HepG2 (cell line): Measurements from ENCODE around the gene LRRC10B. TPM values are rescaled to one million over a fixed set of nuclear protein-coding genes. Genes with fewer than 3 reads are reported as not detected.
A peak's percentile ranks its signal among the peaks of the same experiment; 100 is the strongest.

Experiments
- CAMTA2 ChIP-seq: sonication (generic); formaldehyde crosslinking; IDR thresholded peaks from 2 replicates; pipeline ENCODE4 v1.4.0; 2020; ENCODE audit warnings: mild to moderate bottlenecking, missing genetic modification reagents, borderline replicate concordance
- ELF1 ChIP-seq: sonication (generic); formaldehyde crosslinking; IDR thresholded peaks from 2 replicates; pipeline ENCODE4 v1.4.0; 2020; ENCODE audit warnings: missing genetic modification reagents
- ZBTB1 ChIP-seq: sonication (generic); formaldehyde crosslinking; IDR thresholded peaks from 2 replicates; pipeline ENCODE4 v1.4.0; 2020; ENCODE audit warnings: missing genetic modification reagents, borderline replicate concordance
- ZKSCAN1 ChIP-seq: fragments of 150-350 bp; IDR thresholded peaks from 2 replicates; pipeline ENCODE4 v1.6.1; 2014; ENCODE audit warnings: low read length
- ZNF329 ChIP-seq: sonication (generic); formaldehyde crosslinking; IDR thresholded peaks from 2 replicates; pipeline ENCODE4 v1.9.0; 2021; ENCODE audit warnings: low read depth, mild to moderate bottlenecking, missing genetic modification reagents
- ZNF367 ChIP-seq: sonication (generic); formaldehyde crosslinking; IDR thresholded peaks from 2 replicates; pipeline ENCODE4 v1.4.0; 2020; ENCODE audit warnings: missing genetic modification reagents, borderline replicate concordance
- ZNF496 ChIP-seq: sonication (generic); formaldehyde crosslinking; IDR thresholded peaks from 2 replicates; pipeline ENCODE4 v1.8.1; 2023; ENCODE audit warnings: mild to moderate bottlenecking, moderate library complexity, missing genetic modification reagents; ENCODE audit not compliant: insufficient replicate concordance
- ZNF605 ChIP-seq: sonication (generic); formaldehyde crosslinking; IDR thresholded peaks from 2 replicates; pipeline ENCODE4 v1.8.0; 2022; ENCODE audit warnings: mild to moderate bottlenecking, missing genetic modification reagents
- polyA plus RNA-seq, 8 experiments: library from polyadenylated mRNA; depleted of rRNA in 3 of 8; stranded (reverse) in 7 of 8; unstranded in 1 of 8; fragments of >200 nt; fragmentation: Illumina TruSeq in 4 of 8; extraction: Trizol in 4 of 8; gene quantifications; 2 replicates each; pipeline versions ENCODE4 v1.2.1 to v1.2.3, GENCODE V29; 2011 to 2016; ENCODE audit warnings: low read depth in 4 of 8, missing spikeins in 1 of 8, mixed read lengths in 1 of 8; ENCODE audit not compliant: insufficient read depth in 1 of 8
- total RNA-seq, 5 experiments: library from RNA; depleted of rRNA; stranded (reverse); fragments of >200 nt; fragmentation: Illumina TruSeq; extraction: Trizol; gene quantifications; 2 replicates each; pipeline ENCODE4 v1.2.3, GENCODE V29; 2016; ENCODE audit warnings: low read depth in 1 of 5
- TF ChIP-seq, protein P1 (sequence below): sonication (generic); formaldehyde crosslinking; IDR thresholded peaks from 2 replicates; pipeline ENCODE4 v1.4.0; 2020; ENCODE audit warnings: mild to moderate bottlenecking, missing genetic modification reagents
- TF ChIP-seq, protein P2 (sequence below): sonication (generic); formaldehyde crosslinking; IDR thresholded peaks from 2 replicates; pipeline ENCODE4 v1.4.0; 2020; ENCODE audit warnings: low read depth, mild to moderate bottlenecking, missing genetic modification reagents
- TF ChIP-seq, protein P3 (sequence below): sonication (generic); formaldehyde crosslinking; IDR thresholded peaks from 2 replicates; pipeline ENCODE4 v1.4.0; 2020; ENCODE audit warnings: missing genetic modification reagents
- TF ChIP-seq, protein P4 (sequence below): sonication (generic); formaldehyde crosslinking; IDR thresholded peaks from 2 replicates; pipeline ENCODE4 v1.4.0; 2020; ENCODE audit warnings: missing genetic modification reagents

The LRRC10B gene
- total and polyA plus RNA-seq, 2 of the 13 experiments (the other 11 are each of a cell fraction or from before 2014, with no cell fraction given): not detected

DNA sequence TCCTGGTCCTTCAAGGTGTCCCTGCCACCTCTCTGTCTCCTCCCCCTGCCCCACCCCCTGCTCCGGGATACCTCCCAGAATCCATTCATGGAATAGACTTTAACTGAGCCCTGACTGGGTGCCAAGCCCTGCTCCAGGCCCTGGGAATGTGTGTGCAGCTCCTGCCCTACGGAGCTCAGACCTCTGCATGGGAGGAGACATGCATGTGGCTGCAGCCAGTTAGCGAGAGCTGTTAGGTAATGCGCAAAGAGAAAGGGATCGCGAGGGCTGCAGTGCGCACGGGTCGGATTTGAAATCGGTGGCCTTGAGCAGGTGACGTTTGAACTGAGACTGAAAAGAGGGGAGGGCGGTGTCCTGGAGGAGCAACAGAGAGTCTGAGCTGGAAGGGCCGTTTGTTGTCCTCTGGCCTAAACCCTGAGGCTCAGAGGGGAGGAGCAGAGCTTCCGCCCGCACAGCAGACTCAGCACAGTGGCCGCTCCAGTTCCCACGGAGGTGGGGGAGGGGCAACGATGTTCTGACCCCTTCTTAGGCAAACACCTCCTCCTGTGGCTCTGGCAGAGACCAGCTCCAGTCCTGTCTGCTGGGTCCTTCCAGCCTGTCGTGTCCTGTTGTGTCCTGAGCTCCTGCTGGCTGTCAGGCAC is 19.8 kb upstream of the LRRC10B start (continued):
- TF ChIP-seq, protein P1, sequence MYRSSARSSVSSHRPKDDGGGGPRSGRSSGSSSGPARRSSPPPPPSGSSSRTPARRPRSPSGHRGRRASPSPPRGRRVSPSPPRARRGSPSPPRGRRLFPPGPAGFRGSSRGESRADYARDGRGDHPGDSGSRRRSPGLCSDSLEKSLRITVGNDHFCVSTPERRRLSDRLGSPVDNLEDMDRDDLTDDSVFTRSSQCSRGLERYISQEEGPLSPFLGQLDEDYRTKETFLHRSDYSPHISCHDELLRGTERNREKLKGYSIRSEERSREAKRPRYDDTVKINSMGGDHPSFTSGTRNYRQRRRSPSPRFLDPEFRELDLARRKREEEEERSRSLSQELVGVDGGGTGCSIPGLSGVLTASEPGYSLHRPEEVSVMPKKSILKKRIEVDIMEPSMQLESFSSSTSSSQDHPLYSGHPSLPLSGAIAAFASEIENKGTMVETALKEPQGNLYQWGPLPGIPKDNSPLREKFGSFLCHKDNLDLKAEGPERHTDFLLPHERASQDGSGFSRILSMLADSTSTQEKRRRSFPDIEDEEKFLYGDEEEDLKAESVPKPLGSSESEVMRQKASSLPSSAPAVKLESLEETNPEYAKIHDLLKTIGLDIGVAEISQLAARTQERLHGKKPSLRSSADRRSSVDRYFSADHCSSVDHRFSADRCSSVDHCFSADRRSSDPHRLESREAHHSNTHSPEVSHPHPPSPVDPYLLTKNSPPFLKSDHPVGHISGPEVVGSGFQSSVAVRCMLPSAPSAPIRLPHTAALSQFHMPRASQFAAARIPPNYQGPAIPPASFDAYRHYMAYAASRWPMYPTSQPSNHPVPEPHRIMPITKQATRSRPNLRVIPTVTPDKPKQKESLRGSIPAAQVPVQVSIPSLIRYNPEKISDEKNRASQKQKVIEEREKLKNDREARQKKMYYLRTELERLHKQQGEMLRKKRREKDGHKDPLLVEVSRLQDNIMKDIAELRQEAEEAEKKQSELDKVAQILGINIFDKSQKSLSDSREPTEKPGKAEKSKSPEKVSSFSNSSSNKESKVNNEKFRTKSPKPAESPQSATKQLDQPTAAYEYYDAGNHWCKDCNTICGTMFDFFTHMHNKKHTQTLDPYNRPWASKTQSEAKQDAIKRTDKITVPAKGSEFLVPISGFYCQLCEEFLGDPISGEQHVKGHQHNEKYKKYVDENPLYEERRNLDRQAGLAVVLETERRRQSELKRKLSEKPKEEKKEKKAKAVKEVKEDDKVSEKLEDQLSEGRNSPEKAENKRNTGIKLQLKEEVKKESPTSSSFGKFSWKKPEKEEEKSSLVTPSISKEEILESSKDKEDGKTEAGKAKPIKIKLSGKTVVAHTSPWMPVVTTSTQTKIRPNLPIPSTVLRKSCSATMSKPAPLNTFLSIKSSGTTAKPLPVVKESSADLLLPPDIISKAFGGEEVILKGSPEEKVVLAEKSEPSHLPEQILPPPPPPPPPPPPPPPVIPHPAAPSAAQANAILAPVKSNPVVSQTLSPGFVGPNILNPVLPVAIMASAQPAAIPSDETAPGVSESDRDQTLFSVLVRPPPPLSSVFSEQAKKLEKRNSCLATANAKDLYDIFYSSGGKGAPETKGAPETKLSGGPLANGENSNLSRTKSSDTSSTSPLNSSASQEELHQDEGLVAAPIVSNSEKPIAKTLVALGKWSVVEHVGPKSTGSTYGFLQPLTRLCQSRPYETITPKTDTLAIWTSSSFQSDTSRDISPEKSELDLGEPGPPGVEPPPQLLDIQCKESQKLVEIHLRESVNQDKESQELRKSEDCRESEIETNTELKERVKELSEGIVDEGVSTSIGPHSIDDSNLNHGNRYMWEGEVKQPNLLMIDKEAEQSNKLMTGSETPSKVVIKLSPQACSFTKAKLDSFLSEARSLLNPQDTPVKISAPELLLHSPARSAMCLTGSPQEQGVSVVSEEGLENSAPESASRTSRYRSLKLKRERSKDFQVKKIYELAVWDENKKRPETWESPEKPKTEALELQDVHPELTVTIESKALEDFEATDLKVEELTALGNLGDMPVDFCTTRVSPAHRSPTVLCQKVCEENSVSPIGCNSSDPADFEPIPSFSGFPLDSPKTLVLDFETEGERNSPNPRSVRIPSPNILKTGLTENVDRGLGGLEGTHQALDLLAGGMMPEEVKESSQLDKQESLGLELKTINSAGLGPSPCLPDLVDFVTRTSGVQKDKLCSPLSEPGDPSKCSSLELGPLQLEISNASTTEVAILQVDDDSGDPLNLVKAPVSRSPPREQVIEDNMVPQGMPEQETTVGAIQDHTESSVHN (CRISPR knock-in tag): no peak
- TF ChIP-seq ZKSCAN1 (no peak), ELF1 (CRISPR knock-in tag) (no peak), ZNF605 (CRISPR knock-in tag) (peak; percentile 79), ZNF329 (CRISPR knock-in tag) (no peak), CAMTA2 (no peak), ZNF367 (CRISPR knock-in tag) (no peak), ZBTB1 (CRISPR knock-in tag) (no peak), ZNF496 (CRISPR knock-in tag) (no peak)
- TF ChIP-seq, protein P2, sequence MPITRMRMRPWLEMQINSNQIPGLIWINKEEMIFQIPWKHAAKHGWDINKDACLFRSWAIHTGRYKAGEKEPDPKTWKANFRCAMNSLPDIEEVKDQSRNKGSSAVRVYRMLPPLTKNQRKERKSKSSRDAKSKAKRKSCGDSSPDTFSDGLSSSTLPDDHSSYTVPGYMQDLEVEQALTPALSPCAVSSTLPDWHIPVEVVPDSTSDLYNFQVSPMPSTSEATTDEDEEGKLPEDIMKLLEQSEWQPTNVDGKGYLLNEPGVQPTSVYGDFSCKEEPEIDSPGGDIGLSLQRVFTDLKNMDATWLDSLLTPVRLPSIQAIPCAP (CRISPR knock-in tag): no peak
- TF ChIP-seq, protein P3, sequence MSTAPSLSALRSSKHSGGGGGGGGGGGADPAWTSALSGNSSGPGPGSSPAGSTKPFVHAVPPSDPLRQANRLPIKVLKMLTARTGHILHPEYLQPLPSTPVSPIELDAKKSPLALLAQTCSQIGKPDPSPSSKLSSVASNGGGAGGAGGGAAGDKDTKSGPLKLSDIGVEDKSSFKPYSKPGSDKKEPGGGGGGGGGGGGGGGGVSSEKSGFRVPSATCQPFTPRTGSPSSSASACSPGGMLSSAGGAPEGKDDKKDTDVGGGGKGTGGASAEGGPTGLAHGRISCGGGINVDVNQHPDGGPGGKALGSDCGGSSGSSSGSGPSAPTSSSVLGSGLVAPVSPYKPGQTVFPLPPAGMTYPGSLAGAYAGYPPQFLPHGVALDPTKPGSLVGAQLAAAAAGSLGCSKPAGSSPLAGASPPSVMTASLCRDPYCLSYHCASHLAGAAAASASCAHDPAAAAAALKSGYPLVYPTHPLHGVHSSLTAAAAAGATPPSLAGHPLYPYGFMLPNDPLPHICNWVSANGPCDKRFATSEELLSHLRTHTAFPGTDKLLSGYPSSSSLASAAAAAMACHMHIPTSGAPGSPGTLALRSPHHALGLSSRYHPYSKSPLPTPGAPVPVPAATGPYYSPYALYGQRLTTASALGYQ: no peak
- TF ChIP-seq, protein P4, sequence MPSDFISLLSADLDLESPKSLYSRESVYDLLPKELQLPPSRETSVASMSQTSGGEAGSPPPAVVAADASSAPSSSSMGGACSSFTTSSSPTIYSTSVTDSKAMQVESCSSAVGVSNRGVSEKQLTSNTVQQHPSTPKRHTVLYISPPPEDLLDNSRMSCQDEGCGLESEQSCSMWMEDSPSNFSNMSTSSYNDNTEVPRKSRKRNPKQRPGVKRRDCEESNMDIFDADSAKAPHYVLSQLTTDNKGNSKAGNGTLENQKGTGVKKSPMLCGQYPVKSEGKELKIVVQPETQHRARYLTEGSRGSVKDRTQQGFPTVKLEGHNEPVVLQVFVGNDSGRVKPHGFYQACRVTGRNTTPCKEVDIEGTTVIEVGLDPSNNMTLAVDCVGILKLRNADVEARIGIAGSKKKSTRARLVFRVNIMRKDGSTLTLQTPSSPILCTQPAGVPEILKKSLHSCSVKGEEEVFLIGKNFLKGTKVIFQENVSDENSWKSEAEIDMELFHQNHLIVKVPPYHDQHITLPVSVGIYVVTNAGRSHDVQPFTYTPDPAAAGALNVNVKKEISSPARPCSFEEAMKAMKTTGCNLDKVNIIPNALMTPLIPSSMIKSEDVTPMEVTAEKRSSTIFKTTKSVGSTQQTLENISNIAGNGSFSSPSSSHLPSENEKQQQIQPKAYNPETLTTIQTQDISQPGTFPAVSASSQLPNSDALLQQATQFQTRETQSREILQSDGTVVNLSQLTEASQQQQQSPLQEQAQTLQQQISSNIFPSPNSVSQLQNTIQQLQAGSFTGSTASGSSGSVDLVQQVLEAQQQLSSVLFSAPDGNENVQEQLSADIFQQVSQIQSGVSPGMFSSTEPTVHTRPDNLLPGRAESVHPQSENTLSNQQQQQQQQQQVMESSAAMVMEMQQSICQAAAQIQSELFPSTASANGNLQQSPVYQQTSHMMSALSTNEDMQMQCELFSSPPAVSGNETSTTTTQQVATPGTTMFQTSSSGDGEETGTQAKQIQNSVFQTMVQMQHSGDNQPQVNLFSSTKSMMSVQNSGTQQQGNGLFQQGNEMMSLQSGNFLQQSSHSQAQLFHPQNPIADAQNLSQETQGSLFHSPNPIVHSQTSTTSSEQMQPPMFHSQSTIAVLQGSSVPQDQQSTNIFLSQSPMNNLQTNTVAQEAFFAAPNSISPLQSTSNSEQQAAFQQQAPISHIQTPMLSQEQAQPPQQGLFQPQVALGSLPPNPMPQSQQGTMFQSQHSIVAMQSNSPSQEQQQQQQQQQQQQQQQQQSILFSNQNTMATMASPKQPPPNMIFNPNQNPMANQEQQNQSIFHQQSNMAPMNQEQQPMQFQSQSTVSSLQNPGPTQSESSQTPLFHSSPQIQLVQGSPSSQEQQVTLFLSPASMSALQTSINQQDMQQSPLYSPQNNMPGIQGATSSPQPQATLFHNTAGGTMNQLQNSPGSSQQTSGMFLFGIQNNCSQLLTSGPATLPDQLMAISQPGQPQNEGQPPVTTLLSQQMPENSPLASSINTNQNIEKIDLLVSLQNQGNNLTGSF: 0 out of 2 replicates have a peak, but pooled peaks have one; percentile 40
